Urinary bladder (tissue), 4 donors: Measurements from ENCODE around the gene TMEM89. TPM values are rescaled to one million over a fixed set of nuclear protein-coding genes. Genes with fewer than 3 reads are reported as not detected.
A peak's percentile ranks its signal among the peaks of the same experiment; 100 is the strongest.

ENCODE experiments used
- DNase-seq: peaks from one replicate; pipeline ENCODE4 v3.0.0-alpha.2; 2015; ENCODE audit errors: extremely low spot score
- H3K27ac ChIP-seq: one replicate; pipeline ENCODE4 v1.5.1; 2013; ENCODE audit warnings: low read depth, mild to moderate bottlenecking, moderate library complexity
- H3K36me3 ChIP-seq: one replicate; pipeline ENCODE4 v1.6.1; 2013; ENCODE audit warnings: mild to moderate bottlenecking, moderate library complexity; ENCODE audit not compliant: insufficient read depth
- H3K4me1 ChIP-seq: one replicate; pipeline ENCODE4 v1.6.1; 2013; ENCODE audit warnings: mild to moderate bottlenecking, moderate library complexity; ENCODE audit not compliant: insufficient read depth
- H3K4me3 ChIP-seq: one replicate; pipeline ENCODE4 v1.5.1; 2013; ENCODE audit warnings: low read depth, low read length
- WGBS: extraction: QIAGEN DNeasy Blood & Tissue Kit; methylation state at CpG from one replicate; pipeline ENCODE4 v1.1.7; 2013; 5-methylcytosine and 5-hydroxymethylcytosine counted together
- polyA plus RNA-seq: library from polyadenylated mRNA; stranded (reverse); fragments of 200-250 nt; gene quantifications from one replicate; pipeline ENCODE4 v1.2.3, GENCODE V29; 2013
- total RNA-seq: library from RNA; depleted of rRNA; stranded (reverse); fragments of >200 nt; gene quantifications from one replicate; pipeline ENCODE4 v1.2.3, GENCODE V29; 2014
- donor health status: healthy with polysubstance abuse.
- donor health status: healthy.

The TMEM89 gene
- total and polyA plus RNA-seq, 2 donors: not detected

DNA sequence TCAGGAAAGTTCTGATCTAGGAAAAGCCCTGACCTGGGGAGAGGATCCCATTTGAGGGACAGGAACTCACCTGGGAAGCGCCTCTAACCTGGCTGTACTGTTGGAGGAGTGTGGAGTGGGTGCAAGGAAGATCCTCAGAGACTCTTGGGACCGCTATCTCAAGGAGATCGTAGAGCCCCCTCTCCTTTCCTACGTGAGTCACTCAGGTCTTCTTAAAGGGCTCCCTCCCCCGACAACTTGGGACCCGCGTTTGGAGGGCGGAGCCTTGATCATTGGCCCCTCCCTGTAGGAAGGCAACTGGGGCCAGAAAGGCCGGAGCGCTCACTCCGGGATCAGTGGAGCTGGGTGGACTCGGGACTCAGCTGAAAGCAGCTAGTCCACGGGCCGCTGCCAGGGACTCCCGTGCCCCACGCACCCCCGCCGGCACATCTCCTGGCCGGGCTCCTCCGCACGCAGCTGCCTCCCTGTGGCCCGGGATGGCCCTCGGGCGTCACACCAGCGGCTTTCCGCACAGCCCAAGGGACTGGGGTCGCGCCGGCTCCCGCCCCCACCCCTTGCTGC, 13.2 kb upstream of the TMEM89 start:
- no peaks in the 10 kb centered on the region for H3K36me3 ChIP-seq
- no peaks in the 10 kb centered on the region for H3K4me1 ChIP-seq
- no peak overlapping the region for H3K27ac ChIP-seq
- WGBS: 3% methylated on average over 30 of the region's 30 CpGs
- no peak for DNase-seq
- peak overlapping the region; percentile 61 for H3K4me3 ChIP-seq

GRCh38 chr3:48633743-48634142, 12.2 kb upstream of the TMEM89 start:
- Histone ChIP-seq H3K27ac (no peak overlapping the region), H3K4me1 (no peaks in the 10 kb centered on the region), H3K4me3 (no peak overlapping the region), H3K36me3 (no peaks in the 10 kb centered on the region)
- no peak for DNase-seq
- WGBS: 94% methylated on average over 2 of the region's 2 CpGs

DNA sequence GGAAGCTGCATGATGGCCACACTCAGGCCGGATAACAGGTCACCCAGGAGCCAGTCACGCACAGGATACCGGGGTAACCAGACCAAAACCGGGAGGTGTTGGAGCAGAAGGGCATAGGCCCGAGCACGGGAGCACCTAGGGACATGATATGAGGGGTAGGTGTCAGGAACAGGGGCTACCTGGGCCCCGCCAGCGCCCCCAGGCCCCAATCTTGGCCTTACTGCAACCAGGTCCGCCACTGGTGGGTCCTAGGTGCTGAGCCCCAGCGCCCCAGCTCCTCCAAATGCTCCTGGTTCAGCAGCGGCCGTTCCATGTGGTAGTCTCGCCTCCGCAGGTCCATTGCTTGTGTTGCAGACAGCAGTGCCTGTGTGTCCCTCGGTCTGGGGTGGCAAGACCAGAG, 11.7 kb upstream of the TMEM89 start:
- Histone ChIP-seq H3K36me3 (no peaks in the 10 kb centered on the region), H3K4me3 (no peak overlapping the region), H3K4me1 (no peaks in the 10 kb centered on the region), H3K27ac (no peak overlapping the region)
- WGBS: 94% methylated on average over 15 of the region's 15 CpGs
- no peak for DNase-seq

DNA sequence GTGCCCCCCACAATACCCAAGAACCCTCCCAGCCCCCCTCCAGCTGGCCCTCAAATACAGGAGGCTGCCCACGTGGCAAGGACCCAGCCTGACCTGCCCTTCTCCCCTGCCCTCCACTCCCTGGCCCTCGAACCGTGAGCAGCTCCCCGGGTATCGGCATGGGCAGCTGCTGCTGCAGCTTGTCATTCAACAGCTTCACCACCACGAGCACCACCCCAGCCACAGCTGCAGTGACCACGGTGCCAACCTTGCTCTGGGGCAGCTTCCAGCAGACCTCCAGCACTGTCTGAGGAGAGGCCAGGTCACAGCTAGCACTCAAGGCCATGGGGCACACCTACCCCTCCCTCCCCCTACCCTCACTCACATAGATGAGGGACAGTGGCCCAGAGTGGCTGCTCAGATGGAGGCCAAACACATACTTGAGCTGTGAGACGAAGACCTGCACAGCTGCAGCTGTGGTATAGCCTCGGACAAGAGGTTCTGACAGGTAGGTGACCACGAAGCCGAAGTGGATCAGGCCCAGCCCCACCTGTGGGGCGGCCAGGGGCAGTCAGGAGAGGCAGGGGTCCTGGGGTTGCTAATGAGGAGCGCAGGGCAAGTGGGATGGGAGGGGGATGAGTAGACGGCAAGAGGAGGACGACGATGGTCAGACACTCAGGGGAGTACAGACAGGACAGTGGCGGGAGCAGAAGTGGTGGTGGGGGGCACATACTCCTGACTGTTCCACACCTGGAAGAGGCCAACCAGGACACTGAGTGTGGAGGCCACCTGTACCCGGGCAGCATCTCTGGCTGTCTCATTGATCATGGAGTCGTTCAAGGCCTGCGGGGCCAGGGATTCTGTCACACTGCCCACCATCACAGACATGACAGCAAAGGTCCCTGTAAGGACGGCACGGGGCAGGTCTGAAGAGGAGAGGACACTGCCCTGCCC, 10.2 kb upstream of the TMEM89 start:
- no peak for DNase-seq
- WGBS: 90% methylated on average over 22 of the region's 22 CpGs
- Histone ChIP-seq H3K27ac (no peak overlapping the region), H3K4me1 (no peaks in the 10 kb centered on the region), H3K4me3 (no peak overlapping the region), H3K36me3 (no peaks in the 10 kb centered on the region)

- DNase-seq: no peak
- H3K4me1 ChIP-seq: no peaks in the 10 kb centered on the region
- no peaks in the 10 kb centered on the region for H3K36me3 ChIP-seq
- 91% methylated on average over 12 of the region's 12 CpGs for WGBS
- no peak overlapping the region for H3K4me3 ChIP-seq
- no peak overlapping the region for H3K27ac ChIP-seq
Observed at GRCh38 chr3:48630833-48631232, 9.3 kb upstream of the TMEM89 start.

- WGBS: 95% methylated on average over 8 of the region's 8 CpGs
- H3K4me3 ChIP-seq: no peak overlapping the region
- H3K27ac ChIP-seq: no peak overlapping the region
- no peaks in the 10 kb centered on the region for H3K4me1 ChIP-seq
- H3K36me3 ChIP-seq: no peaks in the 10 kb centered on the region
- DNase-seq: no peak
Observed at GRCh38 chr3:48630407-48630806, 8.8 kb upstream of the TMEM89 start.

DNA sequence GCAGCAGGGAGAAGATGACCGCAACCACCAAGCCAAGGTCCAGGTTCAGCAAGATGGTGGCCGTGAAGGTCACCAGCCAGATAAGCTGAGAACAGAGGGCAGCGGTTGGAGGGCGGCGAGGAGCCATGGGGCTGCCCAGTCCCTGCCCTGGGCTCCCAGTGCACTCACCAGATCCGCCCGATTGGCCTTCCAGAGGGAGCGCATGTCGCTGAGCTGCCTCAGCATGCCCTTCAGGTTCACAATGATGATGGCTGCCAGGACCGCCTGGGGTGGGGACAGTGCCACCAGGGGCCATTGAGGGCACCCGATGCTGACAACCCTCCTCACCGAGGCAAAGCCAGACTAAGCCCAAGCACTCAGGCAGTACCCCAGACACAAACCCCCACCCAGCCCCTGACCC, 8.3 kb upstream of the TMEM89 start:
- 96% methylated on average over 12 of the region's 12 CpGs for WGBS
- H3K27ac ChIP-seq: no peak overlapping the region
- no peaks in the 10 kb centered on the region for H3K36me3 ChIP-seq
- no peaks in the 10 kb centered on the region for H3K4me1 ChIP-seq
- no peak overlapping the region for H3K4me3 ChIP-seq
- no peak for DNase-seq

DNA sequence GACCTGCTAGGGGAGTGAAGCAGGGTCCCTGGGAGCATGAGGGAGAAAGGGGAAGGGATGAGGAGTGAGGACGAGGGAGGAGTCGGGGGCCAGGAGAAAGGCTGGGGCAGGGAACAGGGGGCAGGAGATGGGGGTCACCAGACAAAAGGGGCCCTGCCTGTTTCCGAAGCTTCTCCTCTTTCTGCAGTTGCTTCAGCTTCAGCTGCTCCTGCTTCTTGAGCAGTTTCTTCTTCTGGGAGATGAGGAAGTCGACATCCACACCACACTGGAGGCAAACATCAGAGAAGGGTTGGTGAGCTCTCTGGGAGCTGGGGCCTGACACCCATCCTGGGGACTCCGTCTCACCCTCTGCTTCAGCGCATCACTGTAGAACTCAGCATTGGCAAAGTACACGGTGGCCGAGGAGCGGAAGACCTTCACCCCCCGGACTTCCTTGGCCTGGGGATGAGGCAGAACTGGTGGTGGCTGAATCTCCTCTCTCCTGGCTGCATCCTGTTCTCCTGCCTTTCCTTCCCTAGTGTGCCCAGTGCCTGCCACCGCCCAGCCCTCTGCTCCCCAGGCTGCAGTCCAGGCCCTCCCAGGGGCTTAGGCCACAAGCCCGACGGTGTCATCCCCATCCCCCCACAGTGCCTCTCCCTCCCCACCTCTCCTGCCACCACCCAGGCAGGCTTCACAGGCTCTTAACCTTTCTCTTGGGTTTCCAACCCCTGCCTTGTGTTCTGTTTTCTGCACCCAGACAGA, 6.9 kb upstream of the TMEM89 start:
- 84% methylated on average over 13 of the region's 13 CpGs for WGBS
- DNase-seq: no peak
- Histone ChIP-seq H3K36me3 (no peaks in the 10 kb centered on the region), H3K27ac (no peak overlapping the region), H3K4me3 (no peak overlapping the region), H3K4me1 (no peaks in the 10 kb centered on the region)

DNA sequence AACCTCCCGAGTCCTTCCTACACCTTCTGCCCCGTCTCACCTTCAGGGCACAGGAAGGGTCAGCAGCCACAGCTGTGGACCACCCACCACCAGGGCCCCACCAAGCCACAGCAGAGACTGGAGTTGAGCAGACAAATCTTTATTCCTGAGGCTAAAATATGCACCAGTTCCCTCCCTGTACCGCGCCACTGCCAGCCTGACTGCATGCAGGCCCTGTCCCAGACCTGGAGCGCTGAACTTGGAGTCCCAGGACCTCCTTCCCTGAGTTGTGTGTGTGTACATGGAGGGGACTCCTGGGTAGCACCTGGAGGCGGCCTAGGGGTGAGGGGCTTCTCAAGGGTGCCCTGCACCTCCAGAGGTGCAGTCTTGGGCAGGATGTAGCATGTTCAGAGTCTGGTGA, 4.0 kb upstream of the TMEM89 start:
- WGBS: 90% methylated on average over 6 of the region's 6 CpGs
- Histone ChIP-seq H3K4me1 (no peaks in the 10 kb centered on the region), H3K36me3 (no peaks in the 10 kb centered on the region), H3K27ac (no peak overlapping the region), H3K4me3 (no peak overlapping the region)
- DNase-seq: no peak

GRCh38 chr3:48624767-48625166, 3.2 kb upstream of the TMEM89 start:
- no peaks in the 10 kb centered on the region for H3K36me3 ChIP-seq
- WGBS: 89% methylated on average over 10 of the region's 10 CpGs

GRCh38 chr3:48623851-48624547, 2.4 kb upstream of the TMEM89 start:
- H3K4me3 ChIP-seq: no peak overlapping the region
- H3K27ac ChIP-seq: no peak overlapping the region
- DNase-seq: no peak
- H3K36me3 ChIP-seq: no peaks in the 10 kb centered on the region
- 74% methylated on average over 6 of the region's 6 CpGs for WGBS
- H3K4me1 ChIP-seq: no peaks in the 10 kb centered on the region

More at GRCh38 chr3:48624767-48625166, 3.2 kb upstream of the TMEM89 start:
- no peaks in the 10 kb centered on the region for H3K4me1 ChIP-seq
- no peak overlapping the region for H3K4me3 ChIP-seq
- H3K27ac ChIP-seq: no peak overlapping the region
- DNase-seq: no peak

DNA sequence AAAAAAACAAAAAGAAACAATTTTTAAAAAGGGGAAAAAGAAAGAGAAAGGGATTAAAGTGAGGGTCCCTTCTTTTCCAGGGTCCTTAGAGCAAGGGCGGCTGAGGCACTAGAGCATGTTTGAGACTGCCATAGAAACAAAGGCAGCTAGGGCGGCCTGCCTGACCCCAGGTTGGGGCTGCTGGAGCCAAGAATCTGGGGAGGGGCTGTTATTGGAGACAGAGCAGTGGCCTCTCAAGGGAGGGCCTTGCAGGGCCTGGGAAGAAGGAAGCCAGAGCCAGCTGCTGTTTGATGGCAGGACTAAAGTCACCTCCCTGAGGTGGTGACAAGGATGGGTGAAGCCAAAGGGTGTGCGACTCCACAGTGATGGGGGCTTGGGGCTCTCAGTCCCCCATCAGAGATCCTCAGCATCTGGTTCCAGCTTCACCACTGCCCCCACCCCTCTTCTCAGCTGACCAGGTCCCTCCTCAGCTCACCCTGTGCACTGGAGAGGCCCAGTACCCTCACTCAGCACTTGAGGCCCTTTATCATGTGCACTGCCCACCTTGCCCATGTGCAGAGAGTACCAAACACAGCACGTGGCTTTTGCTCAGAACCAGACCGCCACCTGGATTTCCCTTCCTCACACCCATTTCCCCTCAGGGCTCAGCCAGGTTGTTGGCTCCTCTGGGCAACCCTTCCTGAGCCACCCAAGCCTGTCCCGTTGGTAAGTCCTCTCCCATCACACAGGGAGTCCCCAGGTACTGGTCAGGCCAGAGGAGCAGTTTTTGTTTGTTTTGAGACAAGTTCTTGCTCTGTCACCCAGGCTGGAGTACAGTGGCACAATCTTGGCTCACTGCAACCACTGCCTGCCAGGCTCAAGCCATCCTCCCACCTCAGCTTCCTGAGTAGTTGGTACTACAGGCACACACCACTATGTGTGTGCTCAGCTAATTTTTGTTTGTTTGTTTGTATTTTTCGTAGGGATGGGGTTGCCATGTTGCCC, 1.7 kb downstream of the TMEM89 start:
- H3K27ac ChIP-seq: no peak overlapping the region
- DNase-seq: no peak
- 83% methylated on average over 7 of the region's 7 CpGs for WGBS
- H3K4me3 ChIP-seq: no peak overlapping the region
- H3K36me3 ChIP-seq: no peaks in the 10 kb centered on the region
- H3K4me1 ChIP-seq: no peaks in the 10 kb centered on the region
